HS-27A (cell line): ENCODE measurements around the gene IGHMBP2.
"Not testable (repeated sequence)": the region's sequence is repeated elsewhere in the genome, so short reads cannot be mapped to it uniquely, and the experiment has no call there.

Experiments used
- DNase-seq: peaks from one replicate; pipeline ENCODE4 v3.0.0-alpha.2; 2012; ENCODE audit warnings: low read depth, missing footprints

The IGHMBP2 gene

DNA sequence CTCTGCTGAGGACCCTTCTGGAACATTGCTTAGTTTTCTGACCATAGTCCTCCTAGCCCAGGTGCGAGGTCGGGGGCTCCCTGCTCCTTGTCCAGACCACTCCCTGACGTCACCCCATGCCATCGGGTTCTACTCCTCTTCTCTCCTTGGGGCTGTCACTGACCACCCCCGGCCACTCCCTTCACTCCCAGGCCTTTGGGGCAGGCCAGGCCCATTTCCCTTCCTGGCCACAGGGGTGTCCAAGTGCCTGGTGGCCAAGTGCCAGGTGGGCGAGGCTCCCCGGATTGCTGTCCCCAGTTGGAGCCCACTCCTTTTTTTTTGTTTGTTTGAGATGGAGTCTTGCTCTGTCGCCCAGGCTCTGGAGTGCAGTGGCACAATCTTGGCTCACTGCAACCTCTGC lies 57.6 kb downstream of the IGHMBP2 start:
- no peak for DNase-seq

GRCh38 chr11:68962527-68963250 lies 59.0 kb downstream of the IGHMBP2 start:
- DNase-seq: no peak

- DNase-seq: no peak
Observed at GRCh38 chr11:68963779-68964178, 60.1 kb downstream of the IGHMBP2 start.

GRCh38 chr11:68965901-68966853 lies 62.5 kb downstream of the IGHMBP2 start:
- no peak for DNase-seq

GRCh38 chr11:68966894-68967780 lies 63.4 kb downstream of the IGHMBP2 start:
- no peak for DNase-seq

DNA sequence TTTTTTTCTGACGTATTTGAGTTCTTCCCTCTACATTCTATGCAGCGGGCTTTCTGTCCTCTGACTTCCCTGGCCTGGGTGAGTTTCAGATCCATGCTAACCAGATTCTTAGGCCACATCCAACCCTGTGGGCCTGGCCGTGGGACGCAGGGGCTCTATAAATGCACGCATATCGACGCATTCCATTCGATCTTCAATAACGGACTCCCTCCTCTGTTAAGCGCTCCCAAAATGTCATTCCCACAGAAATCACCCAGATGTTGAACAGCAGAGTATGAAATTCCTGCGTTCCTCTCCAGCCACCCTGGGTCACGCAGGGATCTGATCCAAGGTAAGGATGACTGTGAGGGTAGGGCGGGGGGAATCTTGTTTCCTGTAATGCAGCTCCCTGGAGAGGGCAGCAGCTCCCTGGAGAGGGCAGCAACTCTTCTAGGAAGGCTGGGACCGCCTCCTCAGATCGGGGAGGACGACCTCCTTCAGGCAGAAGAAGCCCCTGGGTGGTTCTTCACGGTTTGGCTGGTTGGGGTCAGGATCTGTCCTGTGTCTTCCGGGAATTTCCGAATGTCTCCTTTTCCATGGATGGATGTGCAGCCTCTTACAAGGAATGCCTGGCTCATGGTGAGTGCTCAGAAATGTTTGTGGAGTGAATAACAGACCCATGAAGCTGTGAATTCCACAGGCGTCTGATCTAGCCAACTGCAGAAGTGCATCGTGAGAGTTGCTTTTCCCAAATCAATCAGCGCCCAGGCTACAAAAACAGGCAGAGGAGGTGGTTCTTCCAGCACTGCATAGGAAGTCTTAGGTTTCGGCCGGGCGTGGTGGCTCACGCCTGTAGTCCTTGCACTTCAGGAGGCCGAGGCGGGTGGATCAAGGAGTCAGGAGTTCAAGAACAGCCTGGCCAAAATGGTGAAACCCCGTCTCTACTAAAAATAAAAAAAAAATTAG lies 64.9 kb downstream of the IGHMBP2 start:
- DNase-seq: no peak

- DNase-seq: no peak
Observed at GRCh38 chr11:68969386-68969785, 65.7 kb downstream of the IGHMBP2 start.

GRCh38 chr11:68970921-68971636 lies 67.4 kb downstream of the IGHMBP2 start:
- no peak for DNase-seq

DNA sequence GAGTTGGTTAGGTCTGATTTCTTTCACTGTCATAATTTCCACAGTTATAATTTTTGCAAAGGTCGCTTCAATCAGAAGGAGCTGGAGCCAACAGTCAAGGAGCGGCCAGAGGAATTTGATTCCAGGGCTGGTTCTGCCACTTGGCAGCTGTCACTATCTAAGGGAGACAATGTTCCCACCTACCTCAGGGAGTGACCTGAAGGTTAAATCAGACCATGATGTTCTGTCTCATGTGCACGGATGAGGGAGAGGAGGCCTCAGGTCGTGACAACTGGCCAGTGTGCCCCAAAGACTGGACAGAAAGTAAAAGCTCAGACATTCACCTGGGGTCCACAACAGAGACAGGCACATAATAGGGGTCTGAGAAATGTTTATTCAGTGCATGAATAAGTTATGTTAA lies 69.5 kb downstream of the IGHMBP2 start:
- no peak for DNase-seq

- not testable (repeated sequence) for DNase-seq
Observed at GRCh38 chr11:68973706-68974105, 70.0 kb downstream of the IGHMBP2 start.

DNA sequence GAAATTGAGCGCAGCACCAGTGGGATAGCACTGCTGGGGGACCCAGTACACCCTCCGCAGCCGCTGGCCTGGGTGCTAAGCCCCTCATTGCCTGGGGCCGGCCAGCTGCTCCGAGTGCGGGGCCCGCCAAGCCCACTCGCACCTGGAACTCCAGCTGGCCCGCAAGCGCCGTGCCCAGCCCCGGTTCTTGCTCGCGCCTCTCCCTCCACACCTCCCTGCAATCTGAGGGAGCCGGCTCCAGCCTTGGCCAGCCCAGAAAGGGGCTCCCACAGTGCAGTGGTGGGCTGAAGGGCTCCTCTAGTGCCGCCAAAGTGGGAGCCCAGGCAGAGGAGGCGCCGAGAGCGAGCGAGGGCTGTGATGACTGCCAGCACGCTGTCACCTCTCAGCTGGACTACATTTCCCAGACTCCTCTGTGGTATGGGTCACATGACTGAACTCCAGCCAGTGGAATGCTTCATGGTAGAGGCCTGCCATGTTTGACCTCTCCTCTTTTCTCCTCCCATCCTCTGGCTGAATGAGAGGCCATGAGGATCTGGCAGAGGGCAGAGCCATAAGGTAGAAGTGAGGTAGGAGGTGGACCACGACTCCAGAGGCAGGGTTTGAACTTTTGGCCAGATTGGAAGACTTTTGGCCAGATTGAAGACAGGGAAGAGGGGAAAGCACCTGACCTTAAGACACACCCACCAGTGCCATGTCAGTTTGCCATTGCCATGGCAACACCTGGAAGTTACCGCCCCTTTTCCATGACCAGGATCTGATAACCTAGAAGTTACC lies 70.9 kb downstream of the IGHMBP2 start:
- DNase-seq: peak; percentile 36

DNA sequence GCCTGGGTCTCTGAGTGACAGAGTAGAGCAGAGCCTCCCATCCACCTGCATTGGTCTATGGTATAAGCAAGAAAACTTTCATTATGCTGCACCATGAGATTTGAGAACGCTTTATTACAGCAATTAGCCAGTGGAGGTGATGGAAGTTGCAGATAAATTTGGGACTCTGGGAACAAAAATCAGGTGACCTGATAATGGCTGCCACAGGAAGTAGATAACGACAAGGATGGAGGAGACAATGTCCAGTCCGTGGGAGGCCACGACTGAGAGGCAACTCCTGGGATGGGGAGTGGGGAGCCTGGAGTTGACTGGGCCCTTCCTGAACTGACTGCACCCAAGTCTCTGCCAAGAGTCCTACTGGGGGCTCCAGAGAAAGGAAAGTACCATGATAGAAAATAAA lies 72.4 kb downstream of the IGHMBP2 start:
- no peak for DNase-seq

GRCh38 chr11:68976563-68976962 lies 72.9 kb downstream of the IGHMBP2 start:
- no peak for DNase-seq

GRCh38 chr11:68977781-68978625 lies 74.3 kb downstream of the IGHMBP2 start:
- DNase-seq: no peak

DNA sequence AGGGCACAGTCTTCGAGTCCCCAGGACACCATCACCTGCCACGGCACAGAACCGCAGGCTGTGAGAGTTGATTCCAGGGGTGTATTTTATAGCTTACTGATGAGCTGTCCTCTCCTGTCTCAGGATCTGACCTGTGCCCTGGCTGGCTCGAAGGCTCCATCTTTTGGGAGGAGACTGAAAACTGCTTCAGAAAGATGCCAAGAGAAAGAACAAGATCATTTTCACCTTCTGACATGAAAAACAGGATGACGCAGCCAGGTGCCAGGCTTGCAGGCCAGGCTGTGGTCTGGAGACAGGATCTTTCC lies 74.9 kb downstream of the IGHMBP2 start:
- no peak for DNase-seq

- DNase-seq: no peak
Observed at GRCh38 chr11:68978931-68979594, 75.4 kb downstream of the IGHMBP2 start.

- DNase-seq: no peak
Observed at GRCh38 chr11:68979931-68980775, 76.5 kb downstream of the IGHMBP2 start.

GRCh38 chr11:68980776-68981065 lies 77.0 kb downstream of the IGHMBP2 start, which contains the start of gene MRGPRD:
MRGPRD (minus strand) TSS chr11:68980986; CDS start chr11:68980986, 0 bp downstream.
- no peak for DNase-seq
